Heart right ventricle (tissue), 16 donors: ENCODE measurements around the gene SELENON. TPM values are rescaled to one million over a fixed set of nuclear protein-coding genes. Genes with fewer than 3 reads are reported as not detected.
A peak's percentile ranks its signal among the peaks of the same experiment; 100 is the strongest.

Experiments used
- ATAC-seq, 8 donors: fragments of 200-7000 bp; cut with Tn5 transposase; one replicate each; pipeline ENCODE4 v1.9.1; 2020; ENCODE audit warnings: mild to moderate bottlenecking in 8 of 8, moderate library complexity in 8 of 8, moderate number of reproducible peaks in 1 of 8
- DNase-seq, 2 donors: peaks; one replicate each; pipeline ENCODE4 v3.0.0-alpha.2; 2020
- H3K27ac ChIP-seq, 10 donors: fragments of 200-600 bp; sonication (generic) in 2 of 10; one replicate each; pipeline versions ENCODE4 v1.5.0 to v1.8.0; 2020 to 2022; ENCODE audit warnings: mild to moderate bottlenecking in 3 of 10
- H3K27me3 ChIP-seq, 7 donors: fragments of 200-600 bp; one replicate each; pipeline ENCODE4 v1.8.0; 2021 to 2022; ENCODE audit warnings: mild to moderate bottlenecking in 2 of 7
- H3K36me3 ChIP-seq, 9 donors: fragments of 200-600 bp; sonication (generic) in 1 of 9; one replicate each; pipeline versions ENCODE4 v1.5.0 to v1.8.0; 2020 to 2022; ENCODE audit warnings: mild to moderate bottlenecking in 2 of 9
- H3K4me1 ChIP-seq, 9 donors: fragments of 200-600 bp; sonication (generic) in 1 of 9; one replicate each; pipeline versions ENCODE4 v1.5.0 to v1.8.0; 2020 to 2022; ENCODE audit warnings: mild to moderate bottlenecking in 4 of 9
- H3K4me3 ChIP-seq, 10 donors: fragments of 200-600 bp; sonication (generic) in 2 of 10; one replicate each; pipeline versions ENCODE4 v1.5.0 to v1.8.0; 2020 to 2022; ENCODE audit warnings: mild to moderate bottlenecking in 7 of 10, moderate library complexity in 2 of 10
- H3K9me3 ChIP-seq, 11 donors: fragments of 200-600 bp in 10 of 11; sonication (generic) in 2 of 11; one replicate each; pipeline versions ENCODE4 v1.5.0 to v1.8.0; 2013 to 2022; ENCODE audit warnings: mild to moderate bottlenecking in 2 of 11, control low read depth in 1 of 11, moderate library complexity in 1 of 11
- WGBS, 2 donors: extraction: QIAGEN DNeasy Blood & Tissue Kit; methylation state at CpG; one replicate each; pipeline ENCODE4 v1.1.7; 2013; ENCODE audit warnings: inconsistent platforms in 1 of 2; 5-methylcytosine and 5-hydroxymethylcytosine counted together
- intact Hi-C, 10 donors: fragments of 100-400 bp; cut with DNase I; formaldehyde crosslinking; loops; one replicate each; pipeline versions ENCODE4 v1.11.1 to v1.14.2; 2022
- polyA plus RNA-seq, 2 donors: library from polyadenylated mRNA; stranded (reverse); fragments of 200-250 nt; gene quantifications; one replicate each; pipeline ENCODE4 v1.2.3, GENCODE V29; 2013
- total RNA-seq, 10 donors: library from RNA; stranded (reverse); fragmentation: NEBNext Ultra II Directional in 3 of 10; extraction: Animal tissue kit (Norgen Biotek cat#: 25700) in 3 of 10; gene quantifications; one replicate each; pipeline versions ENCODE4 v1.2.1 to v1.2.4, GENCODE V29; 2021 to 2023
- TF ChIP-seq, protein P1 (sequence below), 9 donors: fragments of 200-600 bp; sonication (generic) in 2 of 9; IDR thresholded peaks; one replicate each; pipeline versions ENCODE4 v1.5.0 to v1.8.0; 2021 to 2022; ENCODE audit warnings: antibody characterized with exemption in 9 of 9, mild to moderate bottlenecking in 5 of 9, moderate library complexity in 1 of 9
- donor health status: Arrhythmogenic right ventricular cardiomyopathy.
- donor health status: ischemic (EF 13 %, LVEDD 7.1; RV severe dilation, severe dysfunction).
- donor health status: healthy with polysubstance abuse.
- donor health status: DM: no; HTN: yes; CAD: no.
- donor health status: DM: no; HTN: no; CAD: no.
- donor health status: ischemic (EF 25% LVEDD 6.9; RV normal size, moderate dysfunction).
- donor health status: ischemic (EF 25% LVEDD 5.7; RV mildly dilated, moderate dysfunction).
- donor health status: healthy.
- donor health status: DM: yes; HTN: yes; CAD: no.
- donor health status: Ischemic cardiomyopathy.
- donor health status: ischemic (EF 35%, LVEDD 5.7; RV mildly dilated, moderate dysfunction).
- donor health status: nonischemic (EF 11% LVEDD 7.7; RV severe dilation, severe dysfunction).
- donor health status: DM: yes; HTN: yes; CAD: no.
- donor health status: PGD.
- donor health status: ischemic (EF 29% LVEDD 5.4; RV normal size, mild dysfunction).
- donor health status: nonischemic (EF 23%, LVEDD 6.1; RV moderate dilation, normal function).

The SELENON gene
- total and polyA plus RNA-seq, 12 donors: 32.5 to 75.1 (median 44.5) TPM

DNA sequence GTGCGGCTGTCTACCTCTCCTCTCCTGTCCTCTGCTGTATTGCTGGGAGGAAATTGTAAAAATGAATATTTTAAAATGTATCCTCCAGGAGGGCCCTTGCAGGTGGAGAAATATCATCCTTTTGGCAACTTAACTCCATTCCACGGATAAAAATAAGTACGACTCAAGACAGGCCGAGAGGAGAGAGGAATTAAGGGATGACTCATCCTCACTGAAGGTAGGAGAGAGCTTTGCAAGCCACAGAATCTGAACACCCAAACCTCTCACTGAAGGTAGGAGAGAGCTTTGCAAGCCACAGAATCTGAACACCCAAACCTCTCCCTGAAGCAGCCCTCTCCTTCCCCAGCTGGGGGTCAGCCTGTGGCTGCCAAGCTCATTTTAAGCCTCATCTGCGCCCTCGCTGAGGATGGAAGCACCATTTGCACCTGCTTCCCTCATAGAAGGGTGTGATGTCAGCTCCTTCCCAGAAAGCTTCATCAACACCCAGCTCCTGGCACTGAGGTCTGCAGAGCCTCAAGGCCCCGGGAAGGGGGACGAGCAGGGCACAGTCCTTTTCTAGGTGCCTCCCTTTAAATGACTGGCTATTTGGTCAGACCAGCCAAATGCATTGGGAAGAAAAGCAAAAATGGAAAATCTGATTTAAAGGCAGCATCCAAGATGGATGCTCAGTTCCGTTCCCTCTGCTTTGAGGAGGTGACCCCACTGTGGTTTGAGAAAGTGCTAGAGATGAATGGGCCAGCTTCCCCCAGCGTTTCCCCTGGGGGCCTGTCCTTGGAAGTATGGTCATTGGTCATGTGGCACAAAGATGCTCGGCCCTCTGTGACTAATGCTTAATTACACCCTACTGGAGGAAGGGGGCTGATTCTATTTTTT, 12.9 kb upstream of the SELENON start:
- no peak for DNase-seq
- Histone ChIP-seq H3K27me3 (no peaks in the 10 kb centered on the region), H3K9me3 (no peaks in the 10 kb centered on the region), H3K36me3 (peaks cover 0 to 13% (median 0%) of the 10 kb centered on the region in 9 donors), H3K4me3 (no peak overlapping the region), H3K4me1 (peaks cover 2 to 49% (median 15%) of the 10 kb centered on the region in 9 donors), H3K27ac (peak overlapping the region in 4 of 10 donors; percentile 11 to 53 (median 16))
- intact Hi-C loops: no loop called here
- 69 to 70% methylated on average over 11 of the region's 11 CpGs for WGBS, 2 donors
- TF ChIP-seq, protein P1, sequence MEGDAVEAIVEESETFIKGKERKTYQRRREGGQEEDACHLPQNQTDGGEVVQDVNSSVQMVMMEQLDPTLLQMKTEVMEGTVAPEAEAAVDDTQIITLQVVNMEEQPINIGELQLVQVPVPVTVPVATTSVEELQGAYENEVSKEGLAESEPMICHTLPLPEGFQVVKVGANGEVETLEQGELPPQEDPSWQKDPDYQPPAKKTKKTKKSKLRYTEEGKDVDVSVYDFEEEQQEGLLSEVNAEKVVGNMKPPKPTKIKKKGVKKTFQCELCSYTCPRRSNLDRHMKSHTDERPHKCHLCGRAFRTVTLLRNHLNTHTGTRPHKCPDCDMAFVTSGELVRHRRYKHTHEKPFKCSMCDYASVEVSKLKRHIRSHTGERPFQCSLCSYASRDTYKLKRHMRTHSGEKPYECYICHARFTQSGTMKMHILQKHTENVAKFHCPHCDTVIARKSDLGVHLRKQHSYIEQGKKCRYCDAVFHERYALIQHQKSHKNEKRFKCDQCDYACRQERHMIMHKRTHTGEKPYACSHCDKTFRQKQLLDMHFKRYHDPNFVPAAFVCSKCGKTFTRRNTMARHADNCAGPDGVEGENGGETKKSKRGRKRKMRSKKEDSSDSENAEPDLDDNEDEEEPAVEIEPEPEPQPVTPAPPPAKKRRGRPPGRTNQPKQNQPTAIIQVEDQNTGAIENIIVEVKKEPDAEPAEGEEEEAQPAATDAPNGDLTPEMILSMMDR (IDR thresholded peaks at IDR 0.05): no peak
- ATAC-seq: peak in 2 of 8 donors; percentile 19 to 33

DNA sequence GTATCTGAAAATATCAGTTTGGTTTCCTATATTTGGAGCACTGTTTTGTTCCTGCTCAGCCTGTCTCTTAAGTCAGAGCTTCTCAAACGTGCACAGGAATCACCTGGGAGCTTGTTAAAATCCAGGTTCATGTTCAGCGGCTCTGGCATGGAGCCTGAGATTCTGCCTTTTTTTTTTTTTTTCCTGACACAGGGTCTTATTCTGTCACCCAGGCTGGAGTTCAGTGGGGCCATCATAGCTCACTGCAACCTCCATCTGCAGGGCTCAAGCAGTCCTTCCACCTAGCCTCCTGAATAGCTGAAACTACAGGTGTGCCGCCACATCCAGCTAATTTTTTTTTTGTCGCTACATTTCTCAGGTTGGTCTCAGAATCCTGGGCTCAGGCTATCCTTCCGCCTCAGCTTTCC, 12.2 kb upstream of the SELENON start:
- intact Hi-C loops: no loop called here
- Histone ChIP-seq H3K9me3 (no peaks in the 10 kb centered on the region), H3K36me3 (peaks cover 0 to 8% (median 0%) of the 10 kb centered on the region in 9 donors), H3K27ac (no peak overlapping the region), H3K4me1 (peaks cover 2 to 48% (median 15%) of the 10 kb centered on the region in 9 donors), H3K27me3 (no peaks in the 10 kb centered on the region), H3K4me3 (no peak overlapping the region)
- 86 to 87% methylated on average over 5 of the region's 5 CpGs for WGBS, 2 donors
- no peak for DNase-seq
- TF ChIP-seq, protein P1 (IDR thresholded peaks at IDR 0.05): no peak
- ATAC-seq: no peak

DNA sequence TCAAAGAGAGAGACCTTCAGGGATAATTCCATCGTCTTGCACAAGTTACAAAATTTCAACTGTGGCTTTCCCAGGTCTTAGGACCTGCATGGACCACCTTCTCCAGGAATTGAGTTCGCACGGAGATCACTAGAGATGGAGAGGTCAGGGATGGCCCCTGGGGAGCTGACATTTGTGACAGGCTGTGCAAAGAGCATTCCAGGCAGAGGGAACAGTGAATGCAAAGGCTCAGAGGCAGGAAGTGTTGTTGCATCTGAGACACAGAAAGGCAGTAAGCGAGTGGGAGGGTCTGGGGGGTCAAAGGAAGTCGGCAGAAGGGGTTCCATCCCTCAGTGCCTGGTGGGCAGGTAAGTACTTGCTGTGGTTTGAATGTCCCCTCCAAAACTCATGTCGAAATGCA, 9.5 kb upstream of the SELENON start:
- DNase-seq: no peak
- intact Hi-C loops: loop anchor here in 4 of 10 donors (10.0 kb wide), 3 partner anchors 46 to 96 kb away; no protein-coding TSS in a partner anchor
- H3K27ac ChIP-seq: no peak overlapping the region
- H3K4me3 ChIP-seq: no peak overlapping the region
- no peak for ATAC-seq
- no peaks in the 10 kb centered on the region for H3K9me3 ChIP-seq
- H3K27me3 ChIP-seq: no peaks in the 10 kb centered on the region
- WGBS, 2 donors: 88 to 90% methylated on average over 6 of the region's 6 CpGs
- TF ChIP-seq, protein P1 (IDR thresholded peaks at IDR 0.05): no peak
- peaks cover 0 to 5% (median 0%) of the 10 kb centered on the region in 9 donors for H3K36me3 ChIP-seq
- H3K4me1 ChIP-seq: peaks cover 0 to 35% (median 11%) of the 10 kb centered on the region in 9 donors

DNA sequence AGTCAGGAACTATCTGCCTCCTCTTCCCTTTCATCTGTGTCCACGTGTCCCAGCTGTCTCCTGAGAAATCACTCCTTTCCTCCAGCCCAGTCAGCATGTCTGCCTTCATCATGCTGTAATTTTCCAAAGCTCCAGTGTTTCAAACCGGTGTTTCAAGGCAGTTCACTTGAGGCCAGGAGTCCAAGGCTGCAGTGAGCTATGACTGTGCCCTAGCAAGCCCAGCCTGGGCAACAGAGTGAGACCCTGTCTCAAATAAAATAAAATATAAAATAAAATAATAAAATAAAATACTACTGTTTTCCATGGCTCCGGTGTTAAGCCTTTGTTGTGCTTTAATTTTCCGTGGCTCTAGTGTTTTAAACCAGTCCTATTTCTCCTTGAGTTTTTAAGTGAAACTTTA, 7.9 kb upstream of the SELENON start:
- H3K4me1 ChIP-seq: peaks cover 5 to 26% (median 13%) of the 10 kb centered on the region in 9 donors
- TF ChIP-seq, protein P1 (IDR thresholded peaks at IDR 0.05): no peak
- no peak overlapping the region for H3K27ac ChIP-seq
- H3K36me3 ChIP-seq: peaks cover 0 to 2% (median 0%) of the 10 kb centered on the region in 9 donors
- ATAC-seq (no peak), DNase-seq (no peak)
- 63 to 65% methylated on average over 4 of the region's 4 CpGs for WGBS, 2 donors
- no peaks in the 10 kb centered on the region for H3K27me3 ChIP-seq
- intact Hi-C loops: loop anchor here in 4 of 10 donors (10.0 kb wide), 3 partner anchors 47 to 97 kb away; no protein-coding TSS in a partner anchor
- H3K4me3 ChIP-seq: no peak overlapping the region
- no peaks in the 10 kb centered on the region for H3K9me3 ChIP-seq
